H1 (cell line): Measurements from ENCODE around the gene FAM13C. TPM values are rescaled to one million over a fixed set of nuclear protein-coding genes. Genes with fewer than 3 reads are reported as not detected.

Source experiments
- CTCF ChIA-PET: fragments of 300-600 bp; sonication (Branson Sonifier 250); formaldehyde crosslinking; loops from one replicate; lab custom pipeline; 2021; ENCODE audit not compliant: partially characterized antibody; lab: Charles Lee
- POLR2A ChIA-PET: fragments of 300-600 bp; sonication (Branson Sonifier 250); formaldehyde crosslinking; loops from one replicate; lab custom pipeline; 2021; ENCODE audit warnings: inconsistent platforms; ENCODE audit not compliant: partially characterized antibody; lab: Charles Lee
- DNase-seq, 2 experiments: peaks; one replicate each; pipeline versions ENCODE4 v3.0.0 to v3.0.0-alpha.2; 2010 to 2022; ENCODE audit warnings: low spot score in 2 of 2, low read depth in 1 of 2, mixed read lengths in 1 of 2
- FAIRE-seq: peaks from 2 replicates; lab custom pipeline; 2011; peaks lifted over from hg19 to GRCh38; lab: Jason Lieb, UNC
- H2AFZ ChIP-seq: 2 replicates; pipeline ENCODE4 v1.8.1; 2012; ENCODE audit warnings: low read length, inconsistent platforms
- H2AK5ac ChIP-seq: 2 replicates; pipeline ENCODE4 v1.6.1; 2013; ENCODE audit warnings: low read depth, low read length
- H2BK120ac ChIP-seq: replicated peaks from 2 replicates; pipeline ENCODE3; 2013; ENCODE audit warnings: low read depth, low read length, inconsistent platforms
- H2BK12ac ChIP-seq: 2 replicates; pipeline ENCODE4 v1.6.1; 2013; ENCODE audit warnings: low read depth, low read length
- H2BK15ac ChIP-seq: 2 replicates; pipeline ENCODE4 v1.6.1; 2013; ENCODE audit warnings: low read length
- H2BK20ac ChIP-seq: 2 replicates; pipeline ENCODE4 v1.6.1; 2013; ENCODE audit warnings: low read length
- H2BK5ac ChIP-seq: 2 replicates; pipeline ENCODE4 v1.6.1; 2013; ENCODE audit warnings: low read depth, low read length
- H3K14ac ChIP-seq: 2 replicates; pipeline ENCODE4 v1.6.1; 2013; ENCODE audit warnings: inconsistent platforms; ENCODE audit not compliant: insufficient read length
- H3K18ac ChIP-seq: 2 replicates; pipeline ENCODE4 v1.6.1; 2013; ENCODE audit warnings: low read length; ENCODE audit errors: extremely low read depth
- H3K23ac ChIP-seq: 2 replicates; pipeline ENCODE4 v1.6.1; 2013; ENCODE audit warnings: inconsistent platforms; ENCODE audit not compliant: insufficient read length
- H3K23me2 ChIP-seq: 2 replicates; pipeline ENCODE4 v1.6.1; 2013; ENCODE audit warnings: low read depth, low read length
- H3K27ac ChIP-seq: 2 replicates; pipeline ENCODE4 v1.6.1; 2011; ENCODE audit warnings: low read depth, low read length, inconsistent platforms
- H3K27me3 ChIP-seq, 4 experiments: replicated peaks in 1 of 4; 1 replicate in 1 of 4; 2 replicates in 3 of 4; pipeline versions ENCODE4 v1.6.1 to v1.8.1; 2011 to 2013; ENCODE audit warnings: low read length in 3 of 4, mild to moderate bottlenecking in 3 of 4, inconsistent platforms in 2 of 4, mixed read lengths in 2 of 4, moderate library complexity in 1 of 4; ENCODE audit not compliant: control insufficient read depth in 3 of 4, insufficient read depth in 3 of 4; ENCODE audit errors: extremely low read depth in 1 of 4
- H3K36me3 ChIP-seq, 4 experiments: 2 replicates each; pipeline versions ENCODE4 v1.6.1 to v1.8.1; 2011 to 2013; ENCODE audit warnings: mild to moderate bottlenecking in 4 of 4, low read length in 3 of 4, moderate library complexity in 2 of 4, control low read depth in 1 of 4, inconsistent platforms in 1 of 4; ENCODE audit not compliant: insufficient read depth in 4 of 4, control insufficient read depth in 2 of 4
- H3K4ac ChIP-seq: replicated peaks from 2 replicates; pipeline ENCODE3; 2013; ENCODE audit warnings: low read length, low read depth, mixed read lengths, inconsistent platforms; ENCODE audit not compliant: insufficient read length
- H3K4me1 ChIP-seq, 4 experiments: replicated peaks in 1 of 4; 1 replicate in 1 of 4; 2 replicates in 3 of 4; pipeline versions ENCODE4 v1.6.1 to v1.8.1; 2011 to 2013; ENCODE audit warnings: low read length in 3 of 4, inconsistent platforms in 2 of 4, mixed read lengths in 1 of 4; ENCODE audit not compliant: insufficient read depth in 4 of 4, control insufficient read depth in 3 of 4
- H3K4me2 ChIP-seq, 2 experiments: 2 replicates each; pipeline versions ENCODE4 v1.6.1 to v1.8.1; 2011 to 2013; ENCODE audit warnings: low read depth in 2 of 2, low read length in 2 of 2, control low read depth in 1 of 2, inconsistent platforms in 1 of 2, mild to moderate bottlenecking in 1 of 2; ENCODE audit not compliant: insufficient read depth in 1 of 2
- H3K4me3 ChIP-seq, 4 experiments: fragments of 200-600, 300-600 bp in 1 of 4; sonication (generic), shearing (Covaris generic), sonication (Bioruptor Twin) in 1 of 4; 2 replicates each; pipeline versions ENCODE4 v1.5.1 to v1.8.1; 2011 to 2016; ENCODE audit warnings: low read length in 4 of 4, low read depth in 3 of 4, control low read depth in 2 of 4, inconsistent platforms in 2 of 4, mild to moderate bottlenecking in 2 of 4, mixed read lengths in 1 of 4, moderate library complexity in 1 of 4; ENCODE audit not compliant: insufficient read depth in 2 of 4; ENCODE audit errors: extremely low read depth in 1 of 4
- H3K56ac ChIP-seq: replicated peaks from 2 replicates; pipeline ENCODE3; 2013; ENCODE audit warnings: low read depth, mild to moderate bottlenecking, mixed read lengths, low read length, inconsistent platforms; ENCODE audit not compliant: insufficient read length
- H3K79me1 ChIP-seq: 2 replicates; pipeline ENCODE4 v1.6.1; 2013; ENCODE audit warnings: low read depth, low read length, control low read depth
- H3K79me2 ChIP-seq, 2 experiments: 2 replicates each; pipeline versions ENCODE4 v1.6.1 to v1.8.1; 2012 to 2013; ENCODE audit warnings: low read length in 2 of 2, mild to moderate bottlenecking in 2 of 2, inconsistent platforms in 1 of 2; ENCODE audit not compliant: insufficient read depth in 2 of 2, control insufficient read depth in 1 of 2
- H3K9ac ChIP-seq, 4 experiments: replicated peaks in 1 of 4; 1 replicate in 1 of 4; 2 replicates in 3 of 4; pipeline versions ENCODE4 v1.6.1 to v1.8.1; 2011 to 2013; ENCODE audit warnings: low read depth in 3 of 4, low read length in 3 of 4, control low read depth in 2 of 4, mild to moderate bottlenecking in 2 of 4, moderate library complexity in 2 of 4, inconsistent platforms in 1 of 4; ENCODE audit errors: extremely low read depth in 1 of 4
- H3K9me3 ChIP-seq, 2 experiments: 2 replicates each; pipeline versions ENCODE4 v1.6.1 to v1.8.1; 2012 to 2013; ENCODE audit warnings: mild to moderate bottlenecking in 2 of 2, moderate library complexity in 2 of 2, control low read depth in 1 of 2, inconsistent platforms in 1 of 2, low read depth in 1 of 2, low read length in 1 of 2, mixed read lengths in 1 of 2; ENCODE audit not compliant: insufficient read depth in 2 of 2
- H4K20me1 ChIP-seq, 2 experiments: replicated peaks in 1 of 2; 2 replicates each; pipeline versions ENCODE3 to v1.8.1; 2011 to 2013; ENCODE audit warnings: inconsistent platforms in 2 of 2, low read length in 2 of 2, mild to moderate bottlenecking in 1 of 2; ENCODE audit not compliant: insufficient read depth in 2 of 2, control insufficient read depth in 1 of 2
- H4K5ac ChIP-seq: 2 replicates; pipeline ENCODE4 v1.6.1; 2013; ENCODE audit warnings: low read length, low read depth, mixed read lengths, inconsistent platforms; ENCODE audit not compliant: insufficient read length
- H4K8ac ChIP-seq: 2 replicates; pipeline ENCODE4 v1.8.0; 2013; ENCODE audit warnings: mild to moderate bottlenecking, moderate library complexity, low read length, inconsistent platforms; ENCODE audit not compliant: insufficient read depth; ENCODE audit errors: extremely low read depth
- H4K91ac ChIP-seq: replicated peaks from 2 replicates; pipeline ENCODE3; 2013; ENCODE audit warnings: low read length, mixed read lengths, inconsistent platforms; ENCODE audit not compliant: insufficient read length
- JUN ChIP-seq: IDR thresholded peaks from 2 replicates; pipeline ENCODE4 v1.6.1; 2011; ENCODE audit warnings: low read depth, mild to moderate bottlenecking, improper control_type of control experiment, low read length
- KDM5A ChIP-seq: fragments of 200-600 bp; IDR thresholded peaks from 2 replicates; pipeline ENCODE4 v1.7.1; 2012; ENCODE audit warnings: mild to moderate bottlenecking, low read length, inconsistent platforms, mixed read lengths
- POLR2AphosphoS5 ChIP-seq: IDR thresholded peaks from 2 replicates; pipeline ENCODE4 v1.6.1; 2011; ENCODE audit warnings: low read depth, low read length
- SIX5 ChIP-seq: IDR thresholded peaks from 2 replicates; pipeline ENCODE4 v1.6.1; 2011; ENCODE audit warnings: mild to moderate bottlenecking, low read depth, low read length
- SP2 ChIP-seq: IDR thresholded peaks from 2 replicates; pipeline ENCODE4 v1.6.1; 2012; ENCODE audit warnings: mild to moderate bottlenecking, low read length, inconsistent platforms
- SP4 ChIP-seq: IDR thresholded peaks from 2 replicates; pipeline ENCODE4 v1.6.1; 2012; ENCODE audit warnings: low read length, inconsistent platforms
- SRF ChIP-seq: IDR thresholded peaks from 2 replicates; pipeline ENCODE4 v1.6.1; 2011; ENCODE audit warnings: mild to moderate bottlenecking, low read depth, low read length, moderate library complexity
- SUZ12 ChIP-seq: fragments of 200-600 bp; sonication (generic); IDR thresholded peaks from 2 replicates; pipeline ENCODE4 v1.6.1; 2012; ENCODE audit warnings: mild to moderate bottlenecking, inconsistent platforms, low read length, moderate library complexity, mixed read lengths
- TBP ChIP-seq: IDR thresholded peaks from 2 replicates; pipeline ENCODE4 v1.6.1; 2011; ENCODE audit warnings: low read depth, low read length, improper control_type of control experiment
- TCF12 ChIP-seq: IDR thresholded peaks from 2 replicates; pipeline ENCODE4 v1.6.1; 2011; ENCODE audit warnings: low read depth, mild to moderate bottlenecking, low read length
- USF2 ChIP-seq: IDR thresholded peaks from 2 replicates; pipeline ENCODE4 v1.6.1; 2011; ENCODE audit warnings: low read length, improper control_type of control experiment
- polyA plus RNA-seq, 7 experiments: library from polyadenylated mRNA; depleted of rRNA in 3 of 7; stranded (reverse) in 5 of 7; unstranded in 2 of 7; fragments of >200 nt in 5 of 7; fragments of 200-250 nt in 2 of 7; gene quantifications; 1 replicate in 5 of 7; 2 replicates in 1 of 7; 4 replicates in 1 of 7; pipeline versions ENCODE4 v1.2.1 to v1.2.3, GENCODE V29; 2011 to 2013; ENCODE audit warnings: missing spikeins in 2 of 7, mixed read lengths in 2 of 7
- total RNA-seq: library from RNA; stranded (reverse); fragmentation: NEBNext Ultra II Directional; extraction: Animal tissue kit (Norgen Biotek cat#: 25700); gene quantifications from 2 replicates; pipeline ENCODE4 v1.2.1, GENCODE V29; 2021
- TF ChIP-seq, protein P1 (sequence below): IDR thresholded peaks from 2 replicates; pipeline ENCODE4 v1.6.1; 2012; ENCODE audit warnings: inconsistent platforms

FAM13C gene
- total and polyA plus RNA-seq, 2 of the 8 experiments (the other 6 are each of a cell fraction or from before 2014, with no cell fraction given): 0.56 to 0.62 TPM

GRCh38 chr10:59331661-59332060 lies 30.7 kb downstream of the FAM13C start:
- Histone ChIP-seq H4K20me1 (no peaks in the 10 kb centered on the region), H4K8ac (no peak overlapping the region), H4K5ac (no peak overlapping the region), H2BK15ac (no peak overlapping the region), H3K18ac (no peak overlapping the region), H3K27ac (no peak overlapping the region), H2BK12ac (no peak overlapping the region), H3K56ac (no peak overlapping the region), H3K23ac (no peak overlapping the region), H3K27me3 (peaks cover 3 to 21% (median 7%) of the 10 kb centered on the region in 4 experiments; a peak in 6 of 7 replicates), H3K4me1 (no peaks in the 10 kb centered on the region), H3K23me2 (no peaks in the 10 kb centered on the region), H2AFZ (no peak overlapping the region), H3K4ac (no peak overlapping the region), H3K14ac (no peak overlapping the region), H3K79me1 (no peaks in the 10 kb centered on the region), H3K9me3 (no peaks in the 10 kb centered on the region), H2BK120ac (no peak overlapping the region), H3K79me2 (no peaks in the 10 kb centered on the region), H2BK5ac (no peak overlapping the region), H3K9ac (no peak overlapping the region), H2BK20ac (no peak overlapping the region), H2AK5ac (no peak overlapping the region), H3K4me3 (no peak overlapping the region), H3K36me3 (no peaks in the 10 kb centered on the region), H3K4me2 (no peak overlapping the region), H4K91ac (no peak overlapping the region)
- ChIA-PET POLR2A (no interaction called here), CTCF (interaction anchor here (0.6 to 1.0 kb wide), 2 partner anchors 11 to 244 kb away, joined by 3 read pairs; no protein-coding TSS in a partner anchor)
- DNase-seq: no peak
- no peak for FAIRE-seq
- TF ChIP-seq SRF (no peak), SP4 (no peak), SIX5 (no peak), SP2 (no peak), POLR2AphosphoS5 (no peak), KDM5A (no peak), SUZ12 (no peak), TBP (no peak), USF2 (no peak), JUN (no peak), TCF12 (no peak)
- TF ChIP-seq, protein P1, sequence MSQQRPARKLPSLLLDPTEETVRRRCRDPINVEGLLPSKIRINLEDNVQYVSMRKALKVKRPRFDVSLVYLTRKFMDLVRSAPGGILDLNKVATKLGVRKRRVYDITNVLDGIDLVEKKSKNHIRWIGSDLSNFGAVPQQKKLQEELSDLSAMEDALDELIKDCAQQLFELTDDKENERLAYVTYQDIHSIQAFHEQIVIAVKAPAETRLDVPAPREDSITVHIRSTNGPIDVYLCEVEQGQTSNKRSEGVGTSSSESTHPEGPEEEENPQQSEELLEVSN: no peak
